ENCODE data around the gene COMMD1.
"Not testable (repeated sequence)": the region's sequence is repeated elsewhere in the genome, so short reads cannot be mapped to it uniquely, and the experiment has no call there.

Gene COMMD1

GRCh38 chr2:62034715-62035114 lies 129.2 kb downstream of the COMMD1 start:
- H3K4me3 ChIP-seq (ENCODE audit: low read depth, low read length) = no peak overlapping the region
- TF ChIP-seq CTCF (IDR thresholded peaks at IDR 0.05; ENCODE audit: low read depth, low read length) = no peak

- H3K4me3 ChIP-seq (ENCODE audit: low read depth, low read length) = no peak overlapping the region
- no peak for TF ChIP-seq CTCF (IDR thresholded peaks at IDR 0.05; ENCODE audit: low read depth, low read length)
Observed at GRCh38 chr2:62036229-62036628, 130.8 kb downstream of the COMMD1 start.

- no peak for TF ChIP-seq CTCF (IDR thresholded peaks at IDR 0.05; ENCODE audit: low read depth, low read length)
- H3K4me3 ChIP-seq (ENCODE audit: low read depth, low read length) = no peak overlapping the region
Observed at GRCh38 chr2:62036761-62037250, 131.3 kb downstream of the COMMD1 start.

- no peak overlapping the region for H3K4me3 ChIP-seq (ENCODE audit: low read depth, low read length)
- no peak for TF ChIP-seq CTCF (IDR thresholded peaks at IDR 0.05; ENCODE audit: low read depth, low read length)
Observed at GRCh38 chr2:62038975-62039771, 133.7 kb downstream of the COMMD1 start.

GRCh38 chr2:62040926-62041325 lies 135.5 kb downstream of the COMMD1 start:
- H3K4me3 ChIP-seq (ENCODE audit: low read depth, low read length) = no peak overlapping the region
- no peak for TF ChIP-seq CTCF (IDR thresholded peaks at IDR 0.05; ENCODE audit: low read depth, low read length)

GRCh38 chr2:62041701-62042385 lies 136.4 kb downstream of the COMMD1 start:
- not testable (repeated sequence) for H3K4me3 ChIP-seq (ENCODE audit: low read depth, low read length)

GRCh38 chr2:62042400-62042799 lies 136.9 kb downstream of the COMMD1 start:
- no peak overlapping the region for H3K4me3 ChIP-seq (ENCODE audit: low read depth, low read length)
- no peak for TF ChIP-seq CTCF (IDR thresholded peaks at IDR 0.05; ENCODE audit: low read depth, low read length)
